HEK293 (cell line): Measurements from ENCODE around the gene TMEM123.
A peak's percentile ranks its signal among the peaks of the same experiment; 100 is the strongest.

Experiments
- FEZF1 ChIP-seq: fragments of 450-650 bp; formaldehyde crosslinking; IDR thresholded peaks from 2 replicates; pipeline ENCODE4 v1.5.1; 2016; ENCODE audit warnings: missing biosample characterization, missing genetic modification characterization
- GLI4 ChIP-seq: fragments of 450-650 bp; formaldehyde crosslinking; IDR thresholded peaks from 2 replicates; pipeline ENCODE4 v1.5.1; 2016; ENCODE audit warnings: missing biosample characterization, missing genetic modification characterization
- GLIS1 ChIP-seq: fragments of 450-650 bp; formaldehyde crosslinking; IDR thresholded peaks from 2 replicates; pipeline ENCODE4 v1.5.1; 2016; ENCODE audit warnings: missing biosample characterization, missing genetic modification characterization
- GLIS2 ChIP-seq: fragments of 450-650 bp; formaldehyde crosslinking; IDR thresholded peaks from 2 replicates; pipeline ENCODE4 v1.5.1; 2016; ENCODE audit warnings: missing biosample characterization, missing genetic modification characterization
- PATZ1 ChIP-seq: fragments of 450-650 bp; formaldehyde crosslinking; IDR thresholded peaks from 2 replicates; pipeline ENCODE4 v1.5.1; 2016; ENCODE audit warnings: missing biosample characterization, missing genetic modification characterization
- PRDM1 ChIP-seq: fragments of 450-650 bp; formaldehyde crosslinking; IDR thresholded peaks from 2 replicates; pipeline ENCODE4; 2016; ENCODE audit warnings: missing biosample characterization, missing genetic modification characterization
- SCRT2 ChIP-seq: fragments of 450-650 bp; formaldehyde crosslinking; IDR thresholded peaks from 2 replicates; pipeline ENCODE4 v1.5.1; 2016; ENCODE audit warnings: missing biosample characterization, missing genetic modification characterization
- SP2 ChIP-seq: fragments of 450-650 bp; formaldehyde crosslinking; IDR thresholded peaks from 2 replicates; pipeline ENCODE4 v1.5.1; 2016; ENCODE audit warnings: missing biosample characterization, missing genetic modification characterization
- TCF7L2 ChIP-seq: IDR thresholded peaks from 2 replicates; pipeline ENCODE4 v1.6.1; 2011; ENCODE audit warnings: low read depth, mild to moderate bottlenecking, inconsistent platforms, low read length, moderate library complexity, borderline replicate concordance
- WT1 ChIP-seq: fragments of 450-650 bp; formaldehyde crosslinking; IDR thresholded peaks from 2 replicates; pipeline ENCODE4 v1.5.1; 2016; ENCODE audit warnings: missing biosample characterization, missing genetic modification characterization
- ZBTB17 ChIP-seq: fragments of 450-650 bp; formaldehyde crosslinking; IDR thresholded peaks from 2 replicates; pipeline ENCODE4 v1.5.1; 2016; ENCODE audit warnings: missing biosample characterization, missing genetic modification characterization
- ZBTB20 ChIP-seq: fragments of 450-650 bp; formaldehyde crosslinking; IDR thresholded peaks from 2 replicates; pipeline ENCODE4 v1.5.1; 2016; ENCODE audit warnings: missing biosample characterization, missing genetic modification characterization
- ZBTB8A ChIP-seq: fragments of 450-650 bp; formaldehyde crosslinking; IDR thresholded peaks from 2 replicates; pipeline ENCODE4 v1.5.1; 2016; ENCODE audit warnings: missing biosample characterization, missing genetic modification characterization
- ZFHX2 ChIP-seq: fragments of 450-650 bp; formaldehyde crosslinking; conservative IDR thresholded peaks from 2 replicates; pipeline ENCODE4 v1.5.1; 2016; ENCODE audit warnings: missing biosample characterization, missing genetic modification characterization
- ZNF302 ChIP-seq: fragments of 450-650 bp; formaldehyde crosslinking; IDR thresholded peaks from 2 replicates; pipeline ENCODE4 v1.5.1; 2016; ENCODE audit warnings: missing biosample characterization, missing genetic modification characterization, low read depth
- ZNF335 ChIP-seq: fragments of 450-650 bp; formaldehyde crosslinking; conservative IDR thresholded peaks from 2 replicates; pipeline ENCODE4 v1.5.1; 2016; ENCODE audit warnings: missing biosample characterization, missing genetic modification characterization
- ZNF341 ChIP-seq: fragments of 450-650 bp; formaldehyde crosslinking; IDR thresholded peaks from 2 replicates; pipeline ENCODE4; 2016; ENCODE audit warnings: low read depth, missing biosample characterization, missing genetic modification characterization
- ZNF398 ChIP-seq: fragments of 450-650 bp; formaldehyde crosslinking; IDR thresholded peaks from 2 replicates; pipeline ENCODE4 v1.5.1; 2017; ENCODE audit warnings: missing biosample characterization, missing genetic modification characterization
- ZNF423 ChIP-seq: fragments of 450-650 bp; formaldehyde crosslinking; IDR thresholded peaks from 2 replicates; pipeline ENCODE4 v1.5.1; 2016; ENCODE audit warnings: missing biosample characterization, missing genetic modification characterization
- ZNF426 ChIP-seq: fragments of 450-650 bp; formaldehyde crosslinking; IDR thresholded peaks from 2 replicates; pipeline ENCODE4 v1.5.1; 2017; ENCODE audit warnings: missing biosample characterization, missing genetic modification characterization, mild to moderate bottlenecking, inconsistent platforms, moderate library complexity
- ZNF549 ChIP-seq: fragments of 450-650 bp; IDR thresholded peaks from 2 replicates; pipeline ENCODE4 v1.5.1; 2018; ENCODE audit warnings: missing biosample characterization, missing genetic modification characterization, mild to moderate bottlenecking, inconsistent platforms, moderate library complexity
- ZNF670 ChIP-seq: fragments of 450-650 bp; formaldehyde crosslinking; IDR thresholded peaks from 2 replicates; pipeline ENCODE4 v1.5.1; 2016; ENCODE audit warnings: missing biosample characterization, missing genetic modification characterization, low read depth
- ZNF704 ChIP-seq: fragments of 450-650 bp; formaldehyde crosslinking; IDR thresholded peaks from 2 replicates; pipeline ENCODE4 v1.5.1; 2016; ENCODE audit warnings: missing biosample characterization, missing genetic modification characterization
- ZNF76 ChIP-seq: fragments of 450-650 bp; formaldehyde crosslinking; IDR thresholded peaks from 2 replicates; pipeline ENCODE4; 2016; ENCODE audit warnings: low read depth, missing biosample characterization, missing genetic modification characterization, borderline replicate concordance
- ZNF777 ChIP-seq: fragments of 450-650 bp; formaldehyde crosslinking; IDR thresholded peaks from 2 replicates; pipeline ENCODE4 v1.5.1; 2017; ENCODE audit warnings: missing biosample characterization, missing genetic modification characterization, borderline replicate concordance
- ZSCAN18 ChIP-seq: fragments of 450-650 bp; formaldehyde crosslinking; IDR thresholded peaks from 2 replicates; pipeline ENCODE4 v1.5.1; 2016; ENCODE audit warnings: missing biosample characterization, missing genetic modification characterization
- TF ChIP-seq, protein P1 (sequence below): fragments of 450-650 bp; formaldehyde crosslinking; optimal IDR thresholded peaks from 2 replicates; pipeline ENCODE3; 2016; ENCODE audit warnings: missing biosample characterization, mild to moderate bottlenecking, missing genetic modification characterization
- TF ChIP-seq, protein P2 (sequence below): fragments of 450-650 bp; formaldehyde crosslinking; IDR thresholded peaks from 2 replicates; pipeline ENCODE4 v1.5.1; 2016; ENCODE audit warnings: missing biosample characterization, missing genetic modification characterization

Gene TMEM123

DNA sequence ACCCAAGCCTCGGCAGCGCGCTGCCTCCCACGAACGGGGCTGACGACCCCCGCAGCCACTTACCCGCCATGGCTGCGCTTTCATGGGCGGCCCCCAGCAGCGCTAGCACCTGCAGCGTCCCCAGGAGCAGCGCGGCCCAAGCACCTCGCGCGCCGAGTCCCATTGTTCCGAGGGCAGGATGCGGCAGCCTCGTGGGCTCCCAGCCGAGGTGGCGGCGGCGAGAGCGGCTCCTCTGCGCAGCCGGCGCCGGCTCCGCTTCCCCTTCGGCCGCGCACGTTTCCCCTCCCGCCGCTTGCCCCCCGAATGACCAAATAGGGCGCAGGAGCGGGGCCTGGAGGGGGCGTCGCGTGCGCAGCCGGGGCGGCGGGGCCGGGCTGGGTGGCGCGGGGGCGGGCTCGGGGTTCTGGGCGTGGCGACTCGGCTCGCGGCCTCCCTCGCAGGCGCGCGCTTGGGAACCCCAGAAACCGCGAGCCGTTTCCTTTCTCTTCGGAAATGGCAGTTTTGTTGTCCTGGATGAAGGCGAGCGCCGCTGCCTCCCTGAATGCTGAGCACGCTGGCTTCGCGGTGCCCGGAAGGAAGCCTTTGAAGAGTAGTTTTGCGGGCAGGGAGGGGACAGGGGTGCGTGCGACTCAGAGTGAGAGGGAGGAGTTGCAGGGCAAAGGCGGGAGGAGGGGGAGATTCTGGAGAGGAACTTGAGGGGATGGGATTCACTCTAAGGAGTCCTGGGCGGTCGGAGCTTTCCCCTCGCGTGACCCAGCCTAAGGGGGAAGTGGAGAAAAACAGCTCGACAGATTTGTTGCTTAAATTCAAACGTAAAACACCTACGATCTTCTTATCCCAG lies at the start of gene TMEM123 (continued):
- no peak for TF ChIP-seq ZNF670 (tag by site-specific recombination)
- TF ChIP-seq ZNF777, result no peak
- no peak for TF ChIP-seq ZNF704 (tag by site-specific recombination)
- TF ChIP-seq, protein P1, sequence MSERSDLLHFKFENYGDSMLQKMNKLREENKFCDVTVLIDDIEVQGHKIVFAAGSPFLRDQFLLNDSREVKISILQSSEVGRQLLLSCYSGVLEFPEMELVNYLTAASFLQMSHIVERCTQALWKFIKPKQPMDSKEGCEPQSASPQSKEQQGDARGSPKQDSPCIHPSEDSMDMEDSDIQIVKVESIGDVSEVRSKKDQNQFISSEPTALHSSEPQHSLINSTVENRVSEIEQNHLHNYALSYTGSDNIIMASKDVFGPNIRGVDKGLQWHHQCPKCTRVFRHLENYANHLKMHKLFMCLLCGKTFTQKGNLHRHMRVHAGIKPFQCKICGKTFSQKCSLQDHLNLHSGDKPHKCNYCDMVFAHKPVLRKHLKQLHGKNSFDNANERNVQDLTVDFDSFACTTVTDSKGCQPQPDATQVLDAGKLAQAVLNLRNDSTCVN (tag by site-specific recombination), result peak; percentile 85
- peak; percentile 83 for TF ChIP-seq ZNF398 (tag by site-specific recombination)
- TF ChIP-seq ZNF302, result no peak
- no peak for TF ChIP-seq ZSCAN18
- peak; percentile 74 for TF ChIP-seq FEZF1 (tag by site-specific recombination)
- TF ChIP-seq ZNF423 (tag by site-specific recombination), result peak; percentile 64; the same call in 1 of the 2 replicates
- TF ChIP-seq ZNF341, result peak; percentile 6; the same call in 1 of the 2 replicates
- TF ChIP-seq TCF7L2, result peak; percentile 74
- peak; percentile 86 for TF ChIP-seq ZBTB8A (tag by site-specific recombination)
- no peak for TF ChIP-seq ZNF426 (tag by site-specific recombination)
- TF ChIP-seq ZNF549 (tag by site-specific recombination), result no peak
- TF ChIP-seq GLIS2 (tag by site-specific recombination), result peak; percentile 98
- TF ChIP-seq SCRT2, result peak; percentile 55
- TF ChIP-seq WT1, result 0 out of 2 replicates have a peak, but pooled peaks have one; percentile 12
- peak; percentile 66; the same call in 1 of the 2 replicates for TF ChIP-seq GLI4 (tag by site-specific recombination)
- TF ChIP-seq PATZ1, result peak; percentile 30; the same call in 1 of the 2 replicates
- TF ChIP-seq ZNF76, result no peak; the same call in 1 of the 2 replicates
- TF ChIP-seq SP2 (tag by site-specific recombination), result peak; percentile 35
- 0 out of 2 replicates have a peak, but pooled peaks have one; percentile 21 for TF ChIP-seq PRDM1 (tag by site-specific recombination)
- peak; percentile 58; the same call in 1 of the 2 replicates for TF ChIP-seq ZBTB17 (tag by site-specific recombination)
- peak; percentile 70 for TF ChIP-seq ZNF335
- peak; percentile 33; the same call in 1 of the 2 replicates for TF ChIP-seq ZFHX2
- TF ChIP-seq, protein P2, sequence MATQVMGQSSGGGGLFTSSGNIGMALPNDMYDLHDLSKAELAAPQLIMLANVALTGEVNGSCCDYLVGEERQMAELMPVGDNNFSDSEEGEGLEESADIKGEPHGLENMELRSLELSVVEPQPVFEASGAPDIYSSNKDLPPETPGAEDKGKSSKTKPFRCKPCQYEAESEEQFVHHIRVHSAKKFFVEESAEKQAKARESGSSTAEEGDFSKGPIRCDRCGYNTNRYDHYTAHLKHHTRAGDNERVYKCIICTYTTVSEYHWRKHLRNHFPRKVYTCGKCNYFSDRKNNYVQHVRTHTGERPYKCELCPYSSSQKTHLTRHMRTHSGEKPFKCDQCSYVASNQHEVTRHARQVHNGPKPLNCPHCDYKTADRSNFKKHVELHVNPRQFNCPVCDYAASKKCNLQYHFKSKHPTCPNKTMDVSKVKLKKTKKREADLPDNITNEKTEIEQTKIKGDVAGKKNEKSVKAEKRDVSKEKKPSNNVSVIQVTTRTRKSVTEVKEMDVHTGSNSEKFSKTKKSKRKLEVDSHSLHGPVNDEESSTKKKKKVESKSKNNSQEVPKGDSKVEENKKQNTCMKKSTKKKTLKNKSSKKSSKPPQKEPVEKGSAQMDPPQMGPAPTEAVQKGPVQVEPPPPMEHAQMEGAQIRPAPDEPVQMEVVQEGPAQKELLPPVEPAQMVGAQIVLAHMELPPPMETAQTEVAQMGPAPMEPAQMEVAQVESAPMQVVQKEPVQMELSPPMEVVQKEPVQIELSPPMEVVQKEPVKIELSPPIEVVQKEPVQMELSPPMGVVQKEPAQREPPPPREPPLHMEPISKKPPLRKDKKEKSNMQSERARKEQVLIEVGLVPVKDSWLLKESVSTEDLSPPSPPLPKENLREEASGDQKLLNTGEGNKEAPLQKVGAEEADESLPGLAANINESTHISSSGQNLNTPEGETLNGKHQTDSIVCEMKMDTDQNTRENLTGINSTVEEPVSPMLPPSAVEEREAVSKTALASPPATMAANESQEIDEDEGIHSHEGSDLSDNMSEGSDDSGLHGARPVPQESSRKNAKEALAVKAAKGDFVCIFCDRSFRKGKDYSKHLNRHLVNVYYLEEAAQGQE (tag by site-specific recombination), result no peak
- peak; percentile 96 for TF ChIP-seq GLIS1 (tag by site-specific recombination)
- TF ChIP-seq ZBTB20 (tag by site-specific recombination), result peak; percentile 30; the same call in 1 of the 2 replicates
